Breast epithelium (tissue), 3 donors: Measurements from ENCODE around the gene HAPLN2.

Experiments used
- POLR2AphosphoS5 ChIP-seq, 3 donors: sonication (generic); formaldehyde crosslinking; IDR thresholded peaks; one replicate each; pipeline ENCODE4 v1.6.1; 2017; ENCODE audit warnings: antibody characterized with exemption in 3 of 3
- TF ChIP-seq, protein P1 (sequence below), 3 donors: fragments of 450-650 bp; IDR thresholded peaks; one replicate each; pipeline ENCODE4 v1.5.1; 2016 to 2017; ENCODE audit warnings: antibody characterized with exemption in 3 of 3, mild to moderate bottlenecking in 3 of 3, moderate library complexity in 3 of 3

DNA sequence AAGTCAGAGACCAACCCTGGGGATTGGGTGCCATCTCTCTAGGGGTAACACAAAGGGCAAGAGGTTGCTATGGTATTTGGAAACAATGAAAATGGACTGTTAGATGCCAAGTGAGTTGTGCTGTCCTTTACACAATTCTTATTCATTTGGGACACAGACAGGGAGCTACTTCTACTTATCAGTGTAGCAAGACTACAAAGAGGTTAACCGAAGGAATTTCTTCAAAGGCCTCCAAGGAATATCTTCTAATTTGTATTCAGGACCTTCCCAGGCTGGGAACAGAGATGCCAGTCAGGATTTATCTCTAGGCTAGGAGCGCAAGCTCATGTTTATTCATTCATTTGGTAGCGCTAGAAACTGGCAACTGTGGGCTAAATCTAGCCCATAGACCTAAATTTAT lies 25.0 kb upstream of the HAPLN2 start:
- TF ChIP-seq, protein P1, sequence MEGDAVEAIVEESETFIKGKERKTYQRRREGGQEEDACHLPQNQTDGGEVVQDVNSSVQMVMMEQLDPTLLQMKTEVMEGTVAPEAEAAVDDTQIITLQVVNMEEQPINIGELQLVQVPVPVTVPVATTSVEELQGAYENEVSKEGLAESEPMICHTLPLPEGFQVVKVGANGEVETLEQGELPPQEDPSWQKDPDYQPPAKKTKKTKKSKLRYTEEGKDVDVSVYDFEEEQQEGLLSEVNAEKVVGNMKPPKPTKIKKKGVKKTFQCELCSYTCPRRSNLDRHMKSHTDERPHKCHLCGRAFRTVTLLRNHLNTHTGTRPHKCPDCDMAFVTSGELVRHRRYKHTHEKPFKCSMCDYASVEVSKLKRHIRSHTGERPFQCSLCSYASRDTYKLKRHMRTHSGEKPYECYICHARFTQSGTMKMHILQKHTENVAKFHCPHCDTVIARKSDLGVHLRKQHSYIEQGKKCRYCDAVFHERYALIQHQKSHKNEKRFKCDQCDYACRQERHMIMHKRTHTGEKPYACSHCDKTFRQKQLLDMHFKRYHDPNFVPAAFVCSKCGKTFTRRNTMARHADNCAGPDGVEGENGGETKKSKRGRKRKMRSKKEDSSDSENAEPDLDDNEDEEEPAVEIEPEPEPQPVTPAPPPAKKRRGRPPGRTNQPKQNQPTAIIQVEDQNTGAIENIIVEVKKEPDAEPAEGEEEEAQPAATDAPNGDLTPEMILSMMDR (IDR thresholded peaks at IDR 0.05): no peak
- TF ChIP-seq POLR2AphosphoS5 (IDR thresholded peaks at IDR 0.05): no peak
